ENCODE results near the gene GALM.
"Not testable (repeated sequence)": the region's sequence is repeated elsewhere in the genome, so short reads cannot be mapped to it uniquely, and the experiment has no call there.

GALM gene

GRCh38 chr2:38712871-38713270, 47.0 kb downstream of the GALM start:
- DNase-seq, result no peak

- DNase-seq, result no peak
These were observed 47.4 kb downstream of the GALM start for GRCh38 chr2:38713338-38713737.

- not testable (repeated sequence) for DNase-seq
These were observed 49.0 kb downstream of the GALM start for GRCh38 chr2:38714941-38715340.

DNA sequence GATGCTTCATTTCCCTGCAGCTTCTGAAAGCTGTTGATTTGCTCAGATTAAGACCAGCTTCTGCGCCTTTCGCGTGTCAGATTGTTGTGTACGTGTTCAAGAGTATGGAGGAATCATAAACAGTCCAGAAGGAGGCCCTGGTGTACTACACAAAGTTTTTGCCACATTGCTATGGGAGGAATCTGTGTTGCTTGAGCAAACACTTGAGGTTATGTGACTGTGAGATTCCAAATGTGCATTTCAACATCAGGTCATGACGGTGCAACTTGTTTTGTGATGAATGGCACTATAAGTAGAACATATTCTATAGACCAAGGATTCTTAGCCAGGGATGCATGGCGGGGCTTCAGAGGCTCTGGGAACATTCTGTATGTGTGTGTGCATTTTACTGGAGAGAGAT, 50.3 kb downstream of the GALM start:
- DNase-seq, result peak; percentile 87

DNA sequence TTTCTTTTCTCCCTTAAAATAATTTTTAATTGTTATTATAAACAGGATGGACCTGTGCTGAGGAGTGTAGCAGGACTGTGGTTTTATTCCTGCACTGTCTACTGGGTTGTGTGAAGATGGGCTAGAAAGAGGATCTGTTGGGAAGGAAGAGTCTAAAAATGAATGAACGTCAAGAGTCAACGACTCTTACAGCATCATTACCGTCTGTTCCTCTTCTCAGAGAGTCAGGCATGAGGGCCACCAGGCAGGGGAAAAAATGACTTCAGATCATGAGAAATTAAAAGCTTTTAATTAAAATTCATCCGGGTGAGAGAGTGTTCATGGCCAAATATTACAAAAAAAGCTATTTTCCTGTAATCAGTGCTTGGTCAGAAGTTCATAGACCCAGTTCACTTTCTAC, 52.7 kb downstream of the GALM start:
- no peak for DNase-seq

DNA sequence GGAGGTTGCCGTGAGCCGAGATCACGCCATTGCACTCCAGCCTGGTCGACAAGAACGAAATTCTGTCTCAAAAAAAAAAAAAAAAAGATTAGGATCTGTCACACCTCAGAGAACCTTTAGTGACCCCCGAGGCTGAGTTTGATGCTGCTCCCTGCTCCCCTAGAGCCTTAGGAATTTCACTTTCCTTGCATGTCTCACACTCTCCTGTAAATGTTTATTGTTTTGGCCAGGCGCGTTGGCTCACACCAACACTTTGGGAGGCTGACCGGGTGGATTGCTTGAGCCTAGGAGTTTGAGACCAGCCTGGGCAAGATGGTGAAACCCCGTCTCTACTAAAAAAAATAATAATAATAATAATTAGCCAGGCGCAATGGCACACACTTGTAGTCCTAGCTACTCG, 53.8 kb downstream of the GALM start:
- no peak for DNase-seq

DNA sequence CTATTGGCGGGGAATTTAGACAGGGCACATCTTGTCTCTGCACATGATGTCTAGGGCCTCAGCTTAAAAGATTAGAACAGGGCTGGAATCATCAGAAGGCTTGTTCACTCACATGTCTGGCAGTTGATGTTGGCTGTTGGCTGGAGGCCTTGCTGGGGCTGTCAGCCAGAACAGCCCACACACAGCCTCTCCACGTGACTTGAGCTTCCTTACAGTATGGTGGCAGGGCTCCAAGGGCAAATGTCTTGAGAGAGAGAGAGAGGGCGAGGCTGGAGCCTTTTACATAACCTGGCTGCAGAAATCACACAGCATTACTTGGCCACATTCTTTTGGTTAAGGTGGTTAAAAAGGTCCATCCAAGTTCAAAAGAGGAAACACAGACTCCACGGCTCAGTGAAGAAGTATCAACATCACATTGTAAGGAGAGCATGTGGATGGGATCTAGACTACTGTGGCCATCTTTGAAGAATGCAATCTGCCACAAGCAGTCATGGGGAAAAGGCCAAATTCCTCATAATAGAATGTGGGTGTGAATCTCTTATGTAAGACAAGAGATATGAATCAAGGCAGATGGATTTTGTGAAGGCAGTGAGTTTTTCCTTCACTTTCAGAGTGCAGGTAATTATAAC, 54.8 kb downstream of the GALM start:
- peak; percentile 97 for DNase-seq

- DNase-seq, result no peak
These were observed 56.6 kb downstream of the GALM start for GRCh38 chr2:38722271-38723061.

DNA sequence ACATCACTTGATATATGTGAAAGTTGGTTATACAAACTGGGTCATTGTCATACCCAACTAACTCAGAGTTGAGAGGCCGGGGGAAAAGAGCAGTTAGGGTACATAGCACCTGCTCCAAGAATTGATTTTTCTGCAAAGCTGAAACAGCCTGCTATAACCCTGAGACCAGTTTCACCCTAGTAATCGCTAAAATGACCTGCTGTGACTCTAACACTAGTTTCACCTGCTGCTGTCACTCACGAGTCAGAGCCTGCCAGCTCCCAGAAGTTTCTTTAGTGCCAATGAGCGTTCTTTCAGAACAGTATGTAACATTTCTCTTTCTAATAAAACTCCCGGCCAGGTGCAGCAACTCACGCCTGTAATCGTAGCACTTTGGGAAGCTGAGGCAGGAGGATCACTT, 57.3 kb downstream of the GALM start:
- no peak for DNase-seq

GRCh38 chr2:38727661-38728060, 61.7 kb downstream of the GALM start:
- no peak for DNase-seq

DNA sequence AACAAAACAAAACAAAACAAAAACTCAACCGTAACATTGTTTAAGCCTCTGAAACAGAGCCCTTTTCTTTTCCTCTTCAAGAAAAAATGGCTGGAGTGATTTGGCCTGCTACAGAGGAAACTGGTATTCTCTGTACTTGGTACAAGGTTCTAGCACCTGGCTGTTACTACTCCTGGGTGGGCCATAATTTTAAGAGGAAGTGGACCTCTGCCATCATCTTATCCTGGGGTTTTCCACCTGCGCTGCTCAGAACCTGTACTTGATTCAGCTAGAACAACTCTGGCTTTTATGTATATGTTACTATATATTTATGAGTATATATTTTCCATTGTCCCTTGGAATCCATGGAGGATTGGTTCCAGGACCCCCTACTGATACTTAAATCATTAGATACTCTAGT, 62.8 kb downstream of the GALM start:
- no peak for DNase-seq

- no peak for DNase-seq
These were observed 65.2 kb downstream of the GALM start for GRCh38 chr2:38731090-38731489.

DNA sequence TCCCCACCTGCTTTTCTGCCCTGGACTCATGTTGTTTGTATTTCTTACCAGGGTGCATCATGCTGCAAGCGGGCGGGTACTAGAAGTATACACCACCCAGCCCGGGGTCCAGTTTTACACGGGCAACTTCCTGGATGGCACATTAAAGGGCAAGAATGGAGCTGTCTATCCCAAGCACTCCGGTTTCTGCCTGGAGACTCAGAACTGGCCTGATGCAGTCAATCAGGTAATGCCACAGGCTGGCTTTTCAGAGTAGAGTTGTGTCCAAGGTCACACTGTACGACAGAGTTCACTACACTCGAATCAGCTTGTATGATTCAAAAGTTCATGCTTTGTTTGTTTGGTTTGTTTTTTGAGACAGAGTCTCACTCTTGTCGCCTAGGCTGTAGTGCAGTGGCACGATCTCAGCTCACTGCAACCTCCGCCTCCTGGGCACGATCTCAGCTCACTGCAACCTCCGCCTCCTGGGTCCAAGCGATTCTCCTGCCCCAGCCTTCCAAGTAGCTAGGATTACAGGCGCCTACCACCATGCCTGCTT, 65.8 kb downstream of the GALM start:
- no peak for DNase-seq

DNA sequence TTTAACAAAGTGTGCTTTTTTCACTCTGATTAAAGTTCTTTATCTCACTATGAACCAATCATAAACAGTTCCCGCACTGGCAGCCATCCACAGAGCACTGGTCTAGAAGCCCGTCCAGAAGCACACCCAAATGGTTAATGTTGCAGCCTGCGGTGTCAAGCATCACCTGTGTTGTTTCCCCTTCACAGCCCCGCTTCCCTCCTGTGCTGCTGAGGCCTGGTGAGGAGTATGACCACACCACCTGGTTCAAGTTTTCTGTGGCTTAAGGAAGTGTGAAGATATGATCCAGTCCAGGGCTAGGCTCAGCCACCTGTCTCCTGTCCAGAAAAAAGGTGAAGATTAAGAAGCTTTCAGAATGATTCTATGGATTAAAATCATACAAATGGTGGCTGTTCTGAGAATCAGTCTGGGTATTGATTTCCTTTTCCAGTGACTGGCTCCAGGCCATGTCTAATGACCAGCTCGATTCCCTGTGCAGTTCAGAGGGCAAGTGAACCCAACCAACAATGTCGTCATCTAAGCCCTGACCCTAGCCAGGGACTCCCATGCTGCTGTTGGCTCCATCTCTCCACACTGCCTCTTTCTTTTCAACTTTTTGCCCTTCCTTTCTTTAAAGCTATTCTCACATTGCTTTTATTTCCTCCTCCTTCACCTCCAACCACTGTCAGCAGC, 67.5 kb downstream of the GALM start:
- DNase-seq, result no peak

GRCh38 chr2:38734299-38735058, 68.6 kb downstream of the GALM start:
- no peak for DNase-seq

GRCh38 chr2:38735999-38736320, 70.0 kb downstream of the GALM start:
- no peak for DNase-seq

DNA sequence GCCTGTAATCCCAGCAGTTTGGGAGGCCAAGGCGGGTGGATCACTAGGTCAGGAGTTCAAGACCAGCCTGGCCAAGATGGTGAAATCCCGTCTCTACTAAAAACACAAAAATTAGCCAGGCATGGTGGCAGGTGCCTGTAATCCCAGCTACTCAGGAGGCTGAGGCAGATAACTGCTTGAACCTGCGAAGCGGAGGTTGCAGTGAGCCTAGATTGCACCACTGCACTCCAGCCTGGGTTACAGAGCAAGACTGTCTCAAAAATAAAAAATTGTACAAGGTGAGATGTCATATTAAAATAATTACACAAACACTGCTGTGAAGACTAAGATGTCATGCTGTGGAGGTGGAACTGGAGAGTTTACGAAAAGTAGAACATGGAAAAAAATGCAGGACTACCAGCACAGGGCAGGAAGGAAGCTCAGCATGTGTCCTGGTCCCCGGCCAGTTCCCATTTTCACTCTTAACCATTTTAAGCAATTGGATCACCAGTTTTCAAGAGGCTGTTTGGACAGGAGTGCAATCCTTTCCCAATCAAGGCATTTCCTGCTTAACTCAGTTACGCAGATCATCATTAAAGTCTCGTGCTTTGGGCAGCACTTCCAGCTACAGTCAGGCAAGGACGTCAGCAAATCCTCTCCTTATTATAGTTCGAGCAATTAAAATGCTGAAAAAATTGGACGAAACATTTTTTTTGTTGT, 71.2 kb downstream of the GALM start:
- DNase-seq, result not testable (repeated sequence)

DNA sequence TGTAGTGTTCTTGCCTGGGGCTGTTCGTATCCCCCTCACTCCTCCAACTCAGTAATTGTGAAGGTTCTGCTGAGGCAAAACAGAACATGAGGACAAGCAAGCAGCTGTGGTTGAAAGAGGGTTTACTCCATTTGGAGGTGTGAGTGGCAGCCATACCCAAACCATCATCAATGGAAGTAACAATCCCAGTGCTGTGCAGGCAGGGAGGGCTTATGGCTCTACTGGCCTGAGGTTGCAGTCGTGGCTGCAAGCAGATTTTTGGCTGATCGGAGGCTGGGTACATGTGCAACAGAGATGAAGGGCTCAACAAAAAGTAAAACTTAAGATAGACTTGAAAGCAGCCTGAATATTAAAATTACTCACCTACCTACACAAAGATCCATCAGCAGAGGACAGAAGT, 72.0 kb downstream of the GALM start:
- no peak for DNase-seq

DNA sequence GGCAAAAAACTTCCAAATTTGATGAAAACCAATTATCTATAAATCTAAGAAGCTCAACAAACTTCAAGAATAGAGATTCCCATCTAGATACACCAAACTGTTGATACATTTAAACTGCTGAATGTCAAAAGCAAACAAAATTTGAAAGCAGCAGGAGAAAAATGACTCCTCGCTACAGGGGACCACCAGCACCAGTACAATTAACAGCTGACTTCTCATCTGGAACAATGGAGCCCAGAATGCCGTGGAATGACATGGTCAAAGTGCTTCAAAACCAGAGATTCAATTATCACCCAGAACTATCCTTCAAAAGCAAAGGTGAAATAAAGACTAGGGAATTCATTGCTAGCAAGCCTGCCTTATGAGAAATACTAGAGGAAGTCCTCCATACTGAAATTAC, 73.6 kb downstream of the GALM start:
- no peak for DNase-seq

DNA sequence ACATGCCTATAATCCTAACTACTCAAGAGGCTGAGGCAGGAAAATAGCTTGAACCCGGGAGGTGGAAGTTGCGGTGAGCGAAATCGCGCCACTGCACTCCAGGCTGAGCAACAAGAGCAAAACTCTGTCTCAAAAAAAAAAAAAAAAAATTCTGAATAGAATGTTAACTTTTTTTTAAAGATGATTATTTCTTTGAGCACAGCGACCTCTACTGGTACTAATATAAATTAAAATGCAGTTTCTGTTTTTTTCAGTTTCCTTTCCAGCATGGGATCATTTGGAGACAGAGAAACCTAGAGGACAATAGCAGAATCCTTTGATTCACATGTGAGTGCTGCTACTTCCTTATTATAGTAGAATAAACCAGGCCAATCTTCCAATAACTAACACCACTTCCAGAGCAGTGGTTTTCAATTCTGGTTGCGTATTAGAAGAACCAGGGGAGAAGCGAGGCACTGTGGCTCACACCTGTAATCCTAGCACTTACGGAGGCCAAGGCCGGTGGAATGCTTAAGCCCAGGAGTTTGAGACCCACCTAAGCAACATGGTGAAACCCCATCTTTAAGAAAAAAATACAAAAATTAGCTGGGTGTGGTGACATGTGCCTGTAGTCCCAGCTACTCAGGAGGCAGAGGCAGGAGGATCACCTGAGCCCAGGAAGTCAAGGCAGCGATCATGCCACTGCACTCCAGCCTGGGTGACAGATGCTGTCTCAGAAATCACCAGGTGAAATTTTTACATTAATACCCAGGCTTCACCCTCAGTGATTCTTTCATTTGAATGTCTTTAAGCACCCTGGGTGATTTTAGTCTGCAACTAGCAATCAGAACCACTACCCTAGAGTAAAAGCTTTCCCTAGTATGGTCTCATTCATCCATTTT, 75.2 kb downstream of the GALM start:
- DNase-seq, result peak; percentile 43
